Measurements from ENCODE around the gene ACTN4.

ACTN4 gene

GRCh38 chr19:38661136-38661535, 13.7 kb downstream of the ACTN4 start:
- no peak for DNase-seq (ENCODE audit: low spot score)

DNA sequence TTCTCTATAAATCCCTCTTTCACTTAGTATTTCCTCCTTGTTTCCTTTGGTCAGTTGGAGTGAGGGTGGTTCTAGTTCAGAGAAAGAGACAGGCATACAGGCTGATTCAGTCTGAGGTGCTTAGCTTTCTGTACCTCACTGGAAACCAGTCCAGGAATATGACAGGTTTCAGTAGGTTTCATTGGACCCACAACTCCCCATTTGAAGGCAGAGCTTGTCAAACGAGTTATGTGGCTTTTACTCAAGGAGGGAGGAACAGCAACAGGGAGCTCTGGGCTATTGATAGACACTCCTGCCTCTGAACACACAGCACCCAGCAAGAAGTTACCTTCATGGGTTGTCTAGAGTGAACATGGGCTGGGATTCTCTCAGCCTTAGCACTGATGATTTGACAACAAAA, 14.5 kb downstream of the ACTN4 start:
- DNase-seq (ENCODE audit: low spot score), result no peak

DNA sequence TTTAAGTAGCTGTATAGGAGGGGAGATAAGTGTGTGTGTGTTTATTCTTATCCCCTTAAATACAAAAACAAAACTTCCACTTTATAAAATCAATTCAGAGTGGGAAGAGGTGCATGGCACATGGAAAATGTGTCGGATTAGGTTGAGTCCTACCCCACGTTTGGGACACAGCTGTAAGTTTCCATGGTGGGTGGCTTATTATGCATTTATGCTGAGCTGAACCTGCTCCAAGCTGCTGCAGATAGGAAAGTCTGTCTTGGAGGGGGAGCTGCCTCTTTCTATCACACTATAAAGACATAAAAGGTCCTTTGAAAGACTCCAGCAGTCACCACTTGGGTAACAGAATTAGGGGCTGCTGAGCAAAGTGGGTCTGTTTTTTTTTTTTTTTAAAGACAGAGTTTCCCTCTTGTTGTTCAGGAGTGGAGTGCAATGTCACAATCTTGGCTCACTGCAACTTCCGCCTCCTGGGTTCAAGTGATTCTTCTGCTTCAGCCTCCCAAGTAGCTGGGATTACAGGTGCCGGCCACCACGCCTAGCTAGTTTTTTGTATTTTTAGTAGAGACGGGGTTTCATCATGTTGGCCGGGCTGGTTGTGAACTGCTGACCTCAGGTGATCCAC, 15.2 kb downstream of the ACTN4 start:
- no peak for DNase-seq (ENCODE audit: low spot score)

GRCh38 chr19:38663156-38663651, 15.8 kb downstream of the ACTN4 start:
- DNase-seq (ENCODE audit: low spot score), result no peak

DNA sequence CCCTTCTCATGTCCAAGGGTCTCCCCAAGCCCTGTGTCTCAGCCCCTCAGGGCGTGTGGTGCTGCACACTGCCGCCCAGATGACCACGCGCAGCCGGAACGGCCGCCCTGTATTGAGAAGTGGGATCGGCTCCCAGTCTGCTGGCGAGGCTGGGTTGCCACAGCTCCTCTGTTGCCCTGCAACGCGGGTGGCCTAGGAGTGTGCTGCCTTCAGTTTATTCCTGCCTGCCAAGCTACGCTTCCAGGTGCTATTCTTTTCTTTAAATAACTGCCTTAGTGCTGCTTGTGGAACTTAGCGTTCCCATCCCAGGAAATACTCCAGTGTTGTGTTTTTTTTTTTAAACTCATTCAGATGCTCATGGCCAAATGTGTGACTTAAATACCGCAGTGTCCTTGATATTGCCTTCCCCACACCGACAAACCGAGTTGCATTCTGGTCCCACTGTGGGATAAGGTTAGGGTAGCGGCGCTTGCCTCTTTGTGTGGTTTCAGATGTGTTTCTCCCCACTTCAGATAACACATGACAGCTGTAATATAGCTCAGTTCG, 16.6 kb downstream of the ACTN4 start:
- no peak for DNase-seq (ENCODE audit: low spot score)

DNA sequence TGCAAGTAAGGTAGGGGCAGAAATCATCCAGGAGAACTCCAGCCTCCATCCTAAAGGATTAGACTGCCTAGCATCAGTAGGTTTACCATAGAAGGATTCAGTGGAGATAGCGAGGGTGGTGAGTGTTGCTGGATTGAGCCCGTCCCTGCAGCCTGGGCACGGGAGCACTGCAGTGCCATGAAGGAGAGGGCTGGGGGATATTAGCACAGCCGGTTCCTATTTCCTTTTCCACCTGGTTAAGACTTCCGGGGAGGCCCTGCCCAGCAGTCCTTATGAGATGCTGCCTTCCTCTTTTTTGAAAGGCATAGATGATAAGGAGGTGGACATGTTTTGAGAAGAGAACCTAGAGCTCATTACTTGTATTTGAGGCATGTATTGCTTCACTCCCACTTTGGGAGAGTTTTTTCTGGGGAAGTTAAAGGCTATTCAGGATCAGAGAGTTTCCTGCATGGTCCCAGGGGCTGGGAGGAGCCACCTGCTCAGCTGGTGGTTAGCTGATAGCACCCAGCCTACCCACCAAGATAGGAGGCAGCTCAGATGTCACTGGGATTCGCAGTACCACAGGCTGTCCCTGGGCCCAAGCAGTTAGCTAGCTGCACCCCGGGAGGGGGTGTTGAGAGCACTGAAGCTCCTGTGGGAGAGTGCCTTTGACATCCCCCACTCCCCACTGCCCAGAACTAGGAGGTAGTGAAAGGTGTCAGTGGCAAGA, 17.2 kb downstream of the ACTN4 start:
- DNase-seq (ENCODE audit: low spot score), result no peak

GRCh38 chr19:38665219-38665931, 17.9 kb downstream of the ACTN4 start:
- DNase-seq (ENCODE audit: low spot score), result no peak

DNA sequence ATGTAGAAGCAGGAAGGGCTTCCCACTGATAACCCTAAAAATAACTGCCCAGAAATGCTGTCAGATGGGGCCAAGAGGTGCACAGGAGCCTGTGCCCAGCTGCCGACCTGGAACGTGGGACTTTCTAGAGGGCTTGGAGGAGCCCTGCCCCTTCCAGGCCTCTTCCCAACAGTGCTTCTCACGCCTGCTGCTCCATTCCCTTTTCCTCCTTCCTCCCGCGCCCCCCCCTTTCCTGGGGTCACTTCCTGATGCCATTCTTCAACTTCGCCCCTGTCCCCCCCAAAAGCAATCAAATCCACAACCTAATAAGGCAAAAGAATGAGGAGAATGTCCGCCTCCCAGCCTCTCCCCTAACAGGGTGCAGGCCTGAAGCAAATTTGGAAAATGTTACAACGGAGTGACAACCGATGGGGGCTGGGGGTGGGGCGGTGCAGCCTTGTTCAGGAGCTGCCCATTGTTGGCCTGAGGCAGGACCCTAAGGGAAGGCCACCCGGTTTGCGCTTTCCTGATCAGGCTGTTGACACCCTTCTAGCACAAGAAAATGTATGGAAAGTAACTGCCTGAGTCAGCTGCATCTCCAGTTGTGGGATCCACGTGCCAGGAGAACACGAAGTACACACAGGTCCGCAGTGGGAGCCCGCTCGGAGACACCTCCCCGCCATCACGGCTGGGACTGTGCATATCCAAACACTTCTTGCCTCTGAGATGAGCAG, 18.7 kb downstream of the ACTN4 start:
- DNase-seq (ENCODE audit: low spot score), result no peak

DNA sequence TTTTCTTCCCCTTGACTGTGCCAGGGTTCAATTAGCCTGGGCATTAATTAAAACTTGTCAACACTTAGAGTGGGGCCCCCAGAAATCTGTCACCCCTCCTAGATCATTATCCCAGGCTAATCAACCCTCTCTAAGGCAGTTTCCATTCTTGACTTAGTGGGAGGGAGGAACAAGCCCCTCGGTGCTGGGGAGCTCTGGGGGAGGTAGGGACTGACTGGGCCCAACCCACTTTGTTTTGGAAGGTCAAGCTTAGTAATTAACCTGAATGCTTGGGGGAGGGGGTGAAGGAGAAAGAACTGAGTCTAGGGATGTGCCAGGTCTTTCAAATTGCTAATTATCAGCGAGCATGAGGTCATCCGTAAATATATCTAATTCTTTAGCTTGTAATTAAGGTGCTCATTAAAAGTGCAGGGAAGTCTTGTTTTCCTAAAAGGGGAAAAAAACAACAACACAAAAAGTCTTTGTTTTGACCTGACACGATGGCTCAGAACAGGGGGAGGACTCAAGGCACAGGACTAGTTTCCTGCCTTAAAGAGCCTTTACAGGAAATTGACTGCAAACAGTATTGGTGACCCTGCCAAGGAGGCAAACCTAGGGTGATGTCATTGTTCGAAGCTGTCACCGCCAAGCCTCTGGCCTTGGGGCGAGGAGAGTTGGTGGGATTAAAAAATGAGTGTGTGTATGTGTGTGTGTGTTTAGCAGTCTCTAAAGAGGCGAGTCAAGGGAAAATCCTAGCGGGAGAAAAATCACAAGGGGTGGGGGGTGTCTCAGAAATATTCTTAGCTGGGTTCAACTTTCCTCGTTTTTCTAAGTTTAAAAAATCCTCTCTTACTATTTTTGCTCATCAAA, 19.4 kb downstream of the ACTN4 start:
- no peak for DNase-seq (ENCODE audit: low spot score)

- DNase-seq (ENCODE audit: low spot score), result no peak
Observed at GRCh38 chr19:38667661-38668171, 20.3 kb downstream of the ACTN4 start.

- DNase-seq (ENCODE audit: low spot score), result no peak
Observed at GRCh38 chr19:38669552-38669951, 22.1 kb downstream of the ACTN4 start.

DNA sequence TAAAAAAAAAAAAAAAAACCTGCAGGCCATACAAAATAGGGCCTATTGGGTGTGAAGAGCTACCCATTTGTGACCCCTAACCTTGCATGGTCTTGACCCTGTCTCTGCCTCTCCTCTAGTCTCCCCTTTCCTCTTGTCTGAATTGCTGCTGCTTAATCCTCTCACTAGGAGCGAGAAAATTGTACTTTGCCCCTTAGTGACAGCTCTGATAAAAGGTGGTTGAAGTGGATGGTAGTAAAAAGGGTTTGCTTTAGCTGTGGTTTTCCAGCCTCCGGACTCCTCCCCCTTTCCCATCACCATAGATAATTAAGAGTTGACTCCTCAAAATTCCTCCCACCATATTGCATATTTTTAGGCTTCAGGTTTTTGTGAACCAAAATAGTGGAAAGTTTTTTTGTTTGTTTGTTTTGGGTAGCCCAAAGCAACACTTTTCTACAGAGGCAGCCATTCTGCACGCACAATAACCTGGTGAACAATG, 23.5 kb downstream of the ACTN4 start:
- no peak for DNase-seq (ENCODE audit: low spot score)

- no peak for DNase-seq (ENCODE audit: low spot score)
Observed at GRCh38 chr19:38671654-38672053, 24.2 kb downstream of the ACTN4 start.

DNA sequence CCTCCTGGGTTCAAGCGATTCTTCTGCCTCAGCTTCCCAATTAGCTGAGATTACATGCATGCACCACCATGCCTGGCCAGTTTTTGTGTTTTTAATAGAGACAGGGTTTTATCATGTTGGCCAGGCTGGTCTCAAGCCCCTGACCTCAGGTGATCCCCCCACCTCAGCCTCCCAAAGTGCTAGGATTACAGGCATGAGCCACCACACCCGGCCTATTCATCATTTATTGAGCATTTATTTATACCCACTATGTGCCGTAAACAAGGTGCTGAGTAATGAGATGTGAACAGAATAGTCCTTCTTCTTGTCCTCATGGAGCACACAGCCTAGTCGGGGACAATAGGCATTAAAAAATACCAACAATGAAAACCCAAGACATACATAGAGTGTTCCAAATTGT, 25.6 kb downstream of the ACTN4 start:
- no peak for DNase-seq (ENCODE audit: low spot score)

DNA sequence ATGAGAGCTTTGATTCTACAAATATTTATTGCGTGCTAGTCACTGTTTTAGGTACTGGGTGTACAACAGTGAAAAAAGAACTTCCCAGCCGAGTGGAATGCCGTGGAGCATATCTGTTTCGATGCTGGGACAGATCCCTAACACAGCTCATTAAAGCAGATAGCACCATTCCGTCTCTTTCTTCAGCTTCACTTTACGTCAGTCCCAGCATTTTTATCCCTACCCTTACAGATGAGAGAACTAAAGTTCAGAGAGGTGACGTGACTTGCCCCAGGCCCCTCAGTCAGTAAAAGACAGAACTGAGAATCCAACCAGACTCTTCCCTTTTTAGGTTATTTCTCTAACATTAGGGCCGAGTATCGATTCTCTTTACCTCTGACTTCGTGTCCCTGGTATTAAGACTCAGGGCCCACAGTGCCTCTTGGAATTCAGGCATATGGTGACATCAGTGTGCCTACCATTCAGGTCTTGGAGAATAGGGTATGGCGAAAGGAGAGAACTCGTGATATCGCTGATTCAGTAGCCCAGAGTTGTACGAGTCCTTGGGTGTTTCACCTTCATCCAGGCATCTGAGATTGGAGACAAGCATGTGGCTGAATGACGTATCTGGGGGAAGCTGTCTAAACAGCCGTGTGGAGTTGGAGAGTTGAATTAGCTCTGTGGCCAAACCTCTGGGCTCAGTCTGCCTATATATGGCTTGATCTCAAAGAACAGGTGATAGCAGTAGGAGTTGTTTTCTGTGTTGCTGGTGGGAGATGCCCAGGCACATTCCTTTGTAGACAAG, 27.1 kb downstream of the ACTN4 start:
- DNase-seq (ENCODE audit: low spot score), result no peak

- no peak for DNase-seq (ENCODE audit: low spot score)
Observed at GRCh38 chr19:38675611-38676010, 28.2 kb downstream of the ACTN4 start.

DNA sequence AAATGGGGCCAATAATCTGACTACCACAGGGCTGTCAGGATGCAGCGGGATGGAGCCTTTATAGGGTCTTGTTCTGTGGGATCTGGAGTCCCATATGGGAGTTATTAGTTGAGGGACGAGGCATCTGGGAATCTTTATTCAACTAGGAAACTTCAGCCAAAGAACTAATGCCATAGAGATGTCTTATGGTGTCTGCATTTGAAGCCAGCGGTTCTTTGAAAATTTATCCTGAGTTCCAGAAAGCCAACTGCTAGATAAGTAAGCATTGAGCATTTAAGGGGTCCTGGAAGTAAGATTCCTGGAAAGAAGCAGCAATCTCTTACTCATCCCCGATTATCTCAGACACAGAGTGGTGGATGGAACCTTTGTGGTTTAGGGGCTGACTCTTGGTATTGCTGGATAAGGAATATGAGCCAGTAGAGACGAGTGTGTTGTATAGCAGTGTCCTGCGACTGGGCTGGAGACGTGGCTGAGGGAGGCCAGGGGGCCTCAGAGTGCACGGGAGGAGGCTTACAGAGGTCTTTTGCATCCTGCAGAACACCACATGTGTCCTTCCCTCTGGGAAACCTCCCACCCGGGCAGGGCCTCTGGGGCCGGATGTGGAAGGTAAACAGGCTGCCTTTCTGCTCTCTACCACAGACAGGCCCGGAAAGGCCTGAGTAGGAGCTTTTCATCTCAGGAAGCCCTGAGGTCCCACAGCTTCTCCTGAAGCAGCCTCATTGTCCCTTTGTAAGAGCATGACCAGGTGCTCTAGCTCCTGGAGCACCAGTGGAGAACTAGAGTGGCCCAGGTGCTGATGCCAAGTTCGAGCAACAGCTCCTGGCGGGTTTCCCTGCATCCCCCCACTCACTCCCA, 28.8 kb downstream of the ACTN4 start:
- no peak for DNase-seq (ENCODE audit: low spot score)

GRCh38 chr19:38676878-38677646, 29.6 kb downstream of the ACTN4 start:
- DNase-seq (ENCODE audit: low spot score), result no peak
